LNCAP (cell line): ENCODE data around the gene TSKU.

Experiments
- CTCF ChIP-seq: fragments of 450-650 bp; IDR thresholded peaks from 2 replicates; pipeline ENCODE4 v1.5.1; 2017; ENCODE audit warnings: mild to moderate bottlenecking

The TSKU gene, protein sequence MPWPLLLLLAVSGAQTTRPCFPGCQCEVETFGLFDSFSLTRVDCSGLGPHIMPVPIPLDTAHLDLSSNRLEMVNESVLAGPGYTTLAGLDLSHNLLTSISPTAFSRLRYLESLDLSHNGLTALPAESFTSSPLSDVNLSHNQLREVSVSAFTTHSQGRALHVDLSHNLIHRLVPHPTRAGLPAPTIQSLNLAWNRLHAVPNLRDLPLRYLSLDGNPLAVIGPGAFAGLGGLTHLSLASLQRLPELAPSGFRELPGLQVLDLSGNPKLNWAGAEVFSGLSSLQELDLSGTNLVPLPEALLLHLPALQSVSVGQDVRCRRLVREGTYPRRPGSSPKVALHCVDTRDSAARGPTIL

DNA sequence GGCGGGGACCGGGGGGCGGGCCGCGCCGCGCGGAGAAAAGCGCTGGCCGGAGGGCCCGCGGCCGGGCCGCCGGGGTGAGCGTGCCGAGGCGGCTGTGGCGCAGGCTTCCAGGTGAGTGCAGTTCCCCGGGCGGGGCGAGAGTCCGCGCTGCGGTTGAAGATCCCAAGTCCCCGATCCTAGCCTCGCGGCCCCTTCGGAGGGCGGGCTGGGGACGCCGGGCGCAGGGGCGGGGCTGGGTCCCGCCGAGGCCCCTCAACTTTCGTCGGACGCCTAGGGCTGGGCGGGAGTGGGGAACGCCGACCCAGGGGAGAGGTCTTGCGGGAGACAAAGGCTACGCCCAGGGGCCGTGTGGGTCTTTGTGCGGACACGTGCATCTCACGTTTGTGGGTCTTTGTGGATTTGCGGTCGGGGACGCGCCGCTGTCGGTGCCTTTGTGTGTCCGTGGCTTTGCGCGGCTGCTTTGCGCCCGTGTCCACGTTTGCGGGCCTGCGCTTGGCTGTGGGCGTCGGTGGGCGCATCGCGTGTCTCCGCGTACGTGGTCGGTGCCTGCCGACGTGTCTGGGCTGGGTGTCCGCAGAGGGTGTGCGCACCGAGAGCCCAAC is at the start of gene TSKU:
TSKU (plus strand) TSS at position 63 of the 602 bp plus-strand sequence. CDS start 12,261 bp downstream, outside the sequence.
- no peak for TF ChIP-seq CTCF

- TF ChIP-seq CTCF: peak; percentile 48
Measured at GRCh38 chr11:76733906-76734305, 49.2 kb upstream of the TSKU start.

- no peak for TF ChIP-seq CTCF
Measured at GRCh38 chr11:76734456-76735420, 48.4 kb upstream of the TSKU start.

- no peak for TF ChIP-seq CTCF
Measured at GRCh38 chr11:76735841-76736240, 47.3 kb upstream of the TSKU start.

- no peak for TF ChIP-seq CTCF
Measured at GRCh38 chr11:76736266-76736665, 46.9 kb upstream of the TSKU start.

DNA sequence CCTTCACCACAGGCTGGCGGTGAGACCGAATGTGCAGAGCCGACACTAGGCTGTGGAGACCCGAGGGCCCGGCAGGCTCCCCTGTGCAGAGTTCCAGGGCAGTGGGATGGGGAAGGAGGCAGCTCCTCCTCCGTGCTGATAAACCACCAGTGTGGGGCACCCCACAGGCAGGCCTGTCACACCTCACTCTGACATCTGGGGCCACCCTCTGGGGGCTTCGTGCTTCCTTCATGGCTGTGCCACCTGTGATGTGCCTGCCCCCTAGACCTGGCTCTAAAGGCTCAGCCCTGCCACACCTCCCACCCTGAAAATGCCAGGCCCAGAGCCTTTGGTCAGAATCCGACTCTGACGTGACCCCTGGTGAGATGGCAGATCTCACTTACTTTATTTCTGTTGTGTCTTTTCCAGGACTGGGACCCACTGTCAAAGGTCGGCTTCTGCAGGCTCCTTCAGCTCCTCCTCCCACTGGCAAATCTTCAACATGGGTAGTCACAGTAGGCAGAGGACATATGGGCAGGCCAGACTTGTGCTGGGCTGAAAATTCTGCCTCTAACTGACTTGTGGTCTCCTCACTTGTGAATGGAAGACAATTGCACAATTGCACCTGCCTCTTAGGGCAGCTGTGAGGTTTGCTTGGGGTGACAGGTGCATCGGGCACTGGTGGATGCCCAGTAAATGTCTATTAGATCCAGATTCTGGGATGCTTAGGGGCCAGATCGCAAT is 46.2 kb upstream of the TSKU start:
- no peak for TF ChIP-seq CTCF
